Inflammatory macrophage treated with lipopolysaccharide for 1 hour (primary cell): Measurements from ENCODE around the gene PDGFRA.
"Not testable (repeated sequence)": the region's sequence is repeated elsewhere in the genome, so short reads cannot be mapped to it uniquely, and the experiment has no call there.

Source experiments
- DNase-seq, 2 donors: peaks; one replicate each; pipeline ENCODE4 v3.0.0-alpha.2; 2020 to 2022

PDGFRA gene

GRCh38 chr4:54330896-54331295, 101.8 kb downstream of the PDGFRA start:
- DNase-seq = no peak

DNA sequence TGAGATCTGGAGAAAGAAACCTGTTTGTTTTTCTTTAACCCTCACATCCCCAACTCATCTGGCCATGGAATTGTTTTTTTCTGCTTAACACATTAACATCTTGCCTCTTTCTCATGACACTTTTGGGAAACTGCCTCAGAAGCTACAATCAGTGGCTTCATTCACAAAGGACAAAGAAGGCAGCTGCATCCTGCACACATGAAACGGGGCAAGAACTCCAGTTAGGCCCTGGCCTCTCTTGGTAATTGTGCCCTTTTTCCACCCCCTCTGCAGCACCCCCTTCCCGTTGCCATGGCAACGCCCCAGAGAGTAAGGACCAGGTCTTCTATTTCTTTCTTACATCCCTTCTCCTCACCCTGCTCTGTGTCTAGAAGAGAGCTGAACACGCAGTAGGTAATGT, 103.4 kb downstream of the PDGFRA start:
- DNase-seq = no peak

DNA sequence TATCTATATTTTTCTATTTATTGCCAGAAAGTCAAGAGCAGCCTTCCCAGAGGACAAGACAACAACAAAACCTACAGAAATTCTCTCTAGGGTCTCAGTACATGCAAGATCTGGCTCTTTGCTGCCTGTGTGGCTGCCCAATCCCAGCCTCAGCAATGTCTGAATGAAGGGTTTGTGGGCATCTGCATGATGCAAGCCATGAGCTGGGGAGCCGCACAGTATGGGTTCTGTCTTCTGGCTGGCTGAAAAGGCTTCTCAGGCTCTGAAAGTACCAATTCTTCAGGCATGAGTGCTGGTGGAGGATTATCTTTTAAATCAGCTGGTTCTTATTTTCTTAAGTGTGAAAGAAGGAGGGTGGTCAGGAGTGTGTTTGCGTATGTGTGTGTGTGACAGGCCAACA, 104.6 kb downstream of the PDGFRA start:
- DNase-seq = no peak

GRCh38 chr4:54334769-54335168, 105.7 kb downstream of the PDGFRA start:
- not testable (repeated sequence) for DNase-seq

DNA sequence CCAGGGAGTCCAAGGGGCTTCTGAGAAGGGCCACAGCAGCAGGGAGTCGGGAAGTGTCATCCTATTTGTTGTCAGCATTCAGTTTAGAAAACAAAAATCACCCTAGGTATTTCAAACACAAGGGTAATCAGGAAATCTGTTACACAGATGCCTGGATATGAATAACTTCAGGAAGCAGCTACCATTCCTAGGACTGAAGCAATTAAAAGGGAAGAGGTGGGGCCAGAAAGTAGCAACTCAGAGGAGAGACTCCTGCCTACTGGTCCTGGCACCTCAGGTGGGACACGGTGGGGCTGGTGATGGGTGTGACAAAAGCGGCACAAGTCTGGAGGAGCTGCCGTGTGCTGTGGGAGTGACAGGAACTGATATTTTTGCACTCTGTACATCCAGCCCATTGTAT, 107.9 kb downstream of the PDGFRA start:
- DNase-seq = no peak

- not testable (repeated sequence) for DNase-seq
Measured at GRCh38 chr4:54342067-54342466, 113.0 kb downstream of the PDGFRA start.
